ENCODE data around the gene DDX46. TPM values are rescaled to one million over a fixed set of nuclear protein-coding genes. Genes with fewer than 3 reads are reported as not detected.

Gene DDX46
- total RNA-seq, 1 experiment from 2014 or later = 18.1 TPM

DNA sequence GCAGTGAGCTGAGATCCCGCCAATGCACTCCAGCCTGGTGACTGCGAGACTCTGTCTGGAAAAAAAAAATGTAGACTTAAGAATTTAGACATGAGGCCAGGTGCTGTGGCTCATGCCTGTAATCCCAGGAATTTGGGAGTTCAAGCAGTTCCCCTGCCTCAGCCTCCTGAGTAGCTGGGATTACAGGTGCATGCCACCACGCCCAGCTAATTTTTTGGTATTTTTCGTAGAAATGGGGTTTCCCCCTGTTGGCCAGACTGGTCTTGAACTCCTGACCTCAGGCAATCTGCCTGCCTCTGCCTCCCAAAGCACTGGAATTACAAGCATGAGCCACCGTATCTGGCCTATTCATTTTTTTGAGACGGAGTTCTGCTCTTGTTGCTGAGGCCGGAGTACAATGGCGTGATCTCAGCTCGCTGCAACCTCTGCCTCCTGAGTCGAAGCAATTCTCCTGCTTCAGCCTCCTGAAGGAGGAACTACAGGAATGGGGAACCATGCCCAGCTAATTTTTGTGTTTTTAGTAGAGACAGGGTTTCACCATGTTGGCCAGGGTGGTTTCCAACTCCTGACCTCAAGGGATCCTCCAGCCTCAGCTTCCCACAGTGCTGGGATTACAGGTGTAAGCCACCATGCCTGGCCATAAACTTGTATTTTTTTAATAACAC lies 14.0 kb downstream of the DDX46 start:
- in situ Hi-C loops (cut with HindIII; ENCODE audit: low sequenced_read_pairs) = no loop called here
- DNase-seq (ENCODE audit: low spot score) = no peak

DNA sequence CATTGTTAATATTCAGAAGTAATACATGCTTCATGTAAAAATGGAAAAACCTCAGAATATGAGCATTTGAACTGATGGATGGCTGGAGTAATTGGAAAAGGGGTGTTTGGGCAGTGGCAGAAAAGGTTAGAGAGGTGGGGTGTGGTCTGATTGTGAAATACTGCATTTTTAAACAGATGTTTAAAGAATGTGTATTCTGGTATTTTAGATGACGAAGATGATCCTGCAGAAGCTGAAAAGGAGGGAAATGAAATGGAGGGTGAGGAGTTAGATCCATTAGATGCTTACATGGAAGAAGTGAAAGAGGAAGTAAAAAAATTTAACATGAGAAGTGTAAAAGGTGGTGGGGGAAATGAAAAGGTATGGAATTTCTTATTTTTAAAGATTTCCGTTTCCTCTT lies 18.8 kb downstream of the DDX46 start:
- in situ Hi-C loops (cut with HindIII; ENCODE audit: low sequenced_read_pairs) = no loop called here
- DNase-seq (ENCODE audit: low spot score) = no peak

DNA sequence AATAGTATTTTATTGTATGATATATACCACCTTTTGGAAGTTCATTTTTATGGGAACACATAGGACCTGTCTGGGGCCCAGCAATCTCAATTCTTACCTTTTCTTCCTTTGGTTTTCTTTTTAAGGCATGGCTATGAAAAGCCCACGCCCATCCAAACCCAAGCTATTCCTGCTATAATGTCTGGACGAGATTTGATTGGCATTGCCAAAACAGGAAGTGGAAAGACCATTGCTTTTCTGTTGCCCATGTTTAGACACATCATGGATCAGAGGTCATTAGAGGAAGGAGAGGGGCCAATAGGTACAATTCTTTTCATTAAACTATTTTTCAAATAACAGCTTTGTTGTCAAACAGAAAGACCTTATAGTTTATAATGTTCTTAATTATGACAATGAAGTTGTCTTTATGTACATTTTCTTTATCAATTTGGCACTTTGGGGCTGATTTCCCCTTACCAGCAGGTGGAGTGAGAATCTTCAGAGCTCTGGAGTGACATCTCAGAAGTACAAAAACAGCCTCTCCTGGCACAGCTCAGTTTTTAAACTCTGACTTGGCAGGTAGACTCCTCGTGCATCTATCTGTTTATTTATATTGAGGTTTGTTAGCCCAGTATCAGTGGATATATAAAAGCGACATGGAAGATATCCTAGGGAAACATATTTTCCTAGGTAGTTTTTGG lies 25.8 kb downstream of the DDX46 start:
- in situ Hi-C loops (cut with HindIII; ENCODE audit: low sequenced_read_pairs) = no loop called here
- DNase-seq (ENCODE audit: low spot score) = no peak

DNA sequence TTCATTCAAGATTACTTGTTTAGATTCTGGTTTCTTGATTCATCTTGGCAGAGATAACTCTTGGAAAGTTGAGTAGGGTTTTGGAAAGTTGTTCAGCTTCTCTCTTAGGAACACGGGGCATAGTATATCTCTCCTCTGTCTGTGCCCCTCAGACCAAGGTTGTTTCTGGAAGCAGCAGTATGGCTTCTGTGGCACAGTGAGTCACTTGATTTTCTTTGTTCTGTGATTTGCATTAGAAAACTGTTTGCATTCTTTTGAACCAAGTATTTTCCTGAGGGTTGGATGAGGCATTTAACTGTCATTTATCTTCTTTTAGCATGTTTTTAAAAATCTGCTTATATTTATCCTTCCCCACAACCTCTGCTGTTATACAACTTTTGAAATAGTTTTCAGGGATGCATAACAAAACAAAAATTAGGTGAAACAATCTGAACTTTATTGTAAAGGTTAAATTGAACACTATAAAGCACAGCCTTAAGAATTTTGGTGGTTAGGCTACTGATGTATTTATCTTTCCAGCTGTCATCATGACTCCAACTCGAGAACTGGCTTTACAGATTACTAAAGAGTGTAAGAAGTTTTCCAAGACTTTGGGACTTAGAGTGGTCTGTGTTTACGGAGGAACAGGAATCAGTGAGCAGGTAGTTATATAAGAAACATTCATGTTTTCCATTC lies 26.5 kb downstream of the DDX46 start:
- in situ Hi-C loops (cut with HindIII; ENCODE audit: low sequenced_read_pairs) = no loop called here
- no peak for DNase-seq (ENCODE audit: low spot score)

DNA sequence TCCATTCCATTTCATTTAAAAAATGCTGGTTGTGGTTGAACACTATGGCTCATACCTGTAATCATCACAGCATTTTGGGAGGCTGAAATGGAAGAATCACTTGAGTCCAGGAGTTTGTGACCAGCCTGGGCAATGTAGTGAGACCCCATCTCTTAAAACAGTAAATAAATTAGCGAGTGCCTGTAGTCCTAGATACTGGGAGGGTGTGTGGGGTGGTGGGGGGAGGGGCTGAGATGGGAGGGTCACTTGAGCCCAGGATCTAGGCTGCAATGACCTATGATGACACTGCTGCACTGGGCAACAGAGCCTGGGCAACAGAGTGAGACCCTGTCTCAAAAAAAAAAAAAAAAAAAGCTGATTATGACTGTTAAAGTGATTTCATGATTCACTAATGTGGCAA lies 29.1 kb downstream of the DDX46 start:
- in situ Hi-C loops (cut with HindIII; ENCODE audit: low sequenced_read_pairs) = no loop called here
- DNase-seq (ENCODE audit: low spot score) = no peak

DNA sequence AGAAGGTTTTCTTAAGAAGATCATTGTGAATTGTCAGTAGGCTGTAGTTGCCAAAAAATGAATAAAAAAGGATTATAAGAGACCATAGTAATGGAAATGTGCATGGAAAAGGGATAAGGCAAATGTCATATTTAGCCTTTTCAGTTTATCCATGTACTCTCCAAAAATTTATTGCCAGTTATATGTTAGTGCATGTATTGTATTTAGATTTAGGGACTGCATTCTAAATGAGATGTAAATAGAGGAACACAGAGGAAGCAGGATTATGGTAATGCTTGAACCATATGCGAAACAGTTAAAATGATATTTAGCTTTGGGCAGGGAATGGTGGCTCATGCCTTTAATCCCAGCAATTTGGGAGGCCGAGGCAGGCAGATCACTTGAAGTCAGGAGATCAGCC lies 33.0 kb downstream of the DDX46 start:
- in situ Hi-C loops (cut with HindIII; ENCODE audit: low sequenced_read_pairs) = no loop called here
- no peak for DNase-seq (ENCODE audit: low spot score)

DNA sequence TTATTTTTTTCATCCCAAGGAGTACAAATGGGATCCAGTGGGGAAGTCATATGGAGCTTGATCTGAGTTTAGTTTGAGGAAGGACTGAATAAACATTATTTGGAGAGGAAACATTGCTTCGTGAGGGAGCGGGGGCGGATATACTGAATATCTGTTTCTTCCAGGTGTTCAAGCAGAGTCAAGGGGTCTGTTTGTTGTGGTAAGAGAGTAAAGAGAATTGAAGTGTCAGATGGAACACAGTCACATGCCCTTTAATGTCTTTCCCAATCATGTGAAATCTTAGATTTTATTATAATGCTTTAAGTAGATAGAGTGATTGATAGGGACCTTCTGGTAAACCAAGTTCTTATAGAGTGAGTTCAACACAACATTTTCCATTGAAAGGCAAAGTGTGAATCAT lies 33.7 kb downstream of the DDX46 start:
- no peak for DNase-seq (ENCODE audit: low spot score)
- in situ Hi-C loops (cut with HindIII; ENCODE audit: low sequenced_read_pairs) = no loop called here

DNA sequence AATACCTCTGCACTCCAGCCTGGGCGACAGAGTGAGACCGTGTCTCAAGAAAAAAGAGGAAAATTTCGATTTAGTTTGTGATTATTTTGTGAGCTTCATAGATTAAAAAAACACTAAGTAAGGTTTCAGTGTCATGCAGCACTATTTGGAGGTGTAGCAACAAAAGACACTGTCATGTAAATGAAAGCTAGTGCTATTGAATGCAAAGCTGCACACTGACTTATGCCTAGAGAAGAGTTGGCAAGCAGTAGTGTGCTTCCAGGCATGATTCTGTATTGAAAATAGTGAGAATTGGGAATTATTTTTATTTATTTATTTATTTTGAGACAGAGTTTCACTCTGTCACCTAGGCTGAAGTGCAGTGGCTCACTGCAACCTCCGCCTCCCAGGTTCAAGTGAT lies 34.5 kb downstream of the DDX46 start:
- in situ Hi-C loops (cut with HindIII; ENCODE audit: low sequenced_read_pairs) = no loop called here
- no peak for DNase-seq (ENCODE audit: low spot score)

DNA sequence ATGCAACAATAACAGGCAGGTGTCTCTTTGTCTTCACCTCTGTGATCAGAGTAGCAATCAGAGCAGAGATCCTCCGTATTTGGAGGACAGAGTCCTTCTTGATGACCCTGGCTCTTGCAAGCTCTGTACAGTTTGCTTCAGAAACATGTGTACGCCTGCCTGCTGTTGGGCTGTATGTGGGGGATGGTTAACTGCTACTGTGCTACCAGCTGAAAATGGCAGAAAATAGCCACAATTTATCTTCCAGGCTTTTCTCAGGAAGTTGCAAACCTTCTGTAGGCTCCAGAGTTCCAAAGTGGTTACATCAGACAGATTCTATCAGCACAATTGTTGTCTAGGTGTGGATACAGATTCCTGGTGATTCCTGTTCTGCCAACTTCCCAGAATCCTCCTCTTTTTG lies 35.5 kb downstream of the DDX46 start:
- in situ Hi-C loops (cut with HindIII; ENCODE audit: low sequenced_read_pairs) = no loop called here
- no peak for DNase-seq (ENCODE audit: low spot score)

DNA sequence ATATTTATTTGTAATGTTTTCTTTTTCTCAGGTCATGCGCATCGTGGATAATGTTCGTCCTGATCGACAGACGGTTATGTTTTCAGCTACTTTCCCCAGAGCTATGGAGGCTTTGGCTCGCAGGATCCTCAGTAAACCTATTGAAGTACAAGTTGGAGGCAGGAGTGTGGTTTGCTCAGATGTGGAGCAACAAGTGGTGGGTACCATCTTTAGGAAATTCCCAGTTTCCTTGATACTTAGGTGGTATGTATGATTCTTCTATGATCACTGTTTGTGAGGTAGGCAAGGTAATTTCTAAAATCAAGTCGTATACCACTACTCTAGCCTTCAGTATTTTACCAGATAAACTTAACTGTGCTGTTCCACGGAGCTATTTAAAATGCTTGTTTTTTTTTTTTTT lies 36.2 kb downstream of the DDX46 start:
- in situ Hi-C loops (cut with HindIII; ENCODE audit: low sequenced_read_pairs) = no loop called here
- no peak for DNase-seq (ENCODE audit: low spot score)

DNA sequence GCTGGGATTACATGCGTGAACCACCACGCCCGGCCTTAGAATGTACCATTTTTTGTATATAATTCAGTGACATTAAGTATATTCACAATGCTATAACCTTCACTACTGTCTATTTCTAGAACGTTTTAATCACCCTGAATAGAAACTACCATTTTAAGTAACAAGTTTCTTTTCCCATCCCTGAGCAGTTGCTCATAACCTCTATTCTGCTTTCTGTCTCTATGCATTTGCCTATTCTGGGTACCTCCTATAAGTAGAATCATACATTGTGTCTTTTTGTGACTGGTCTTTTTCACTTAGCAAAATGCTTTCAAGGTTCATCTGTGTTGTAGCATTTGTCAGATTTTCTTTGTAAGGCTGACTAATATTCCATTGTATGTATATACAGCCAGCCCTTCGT lies 39.9 kb downstream of the DDX46 start:
- in situ Hi-C loops (cut with HindIII; ENCODE audit: low sequenced_read_pairs) = no loop called here
- no peak for DNase-seq (ENCODE audit: low spot score)

DNA sequence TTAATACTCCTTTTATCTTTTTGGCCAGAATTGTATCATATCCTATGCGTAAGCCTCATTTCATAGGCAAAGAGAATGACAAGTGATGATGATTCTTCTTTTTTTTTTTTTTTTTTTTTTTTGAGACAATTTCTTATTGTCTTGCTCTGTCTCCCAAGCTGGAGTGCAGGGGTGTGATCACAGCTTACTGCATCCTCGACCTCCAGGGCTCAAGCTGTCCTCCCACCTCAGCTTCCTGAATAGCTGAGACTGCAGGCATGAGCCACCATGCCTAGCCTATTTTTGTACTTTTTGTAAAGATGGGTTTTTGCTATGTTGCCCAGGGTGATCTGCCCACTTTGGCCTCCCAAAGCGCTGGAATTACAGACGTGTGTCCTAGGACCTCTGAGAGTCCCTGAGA lies 45.2 kb downstream of the DDX46 start:
- no peak for DNase-seq (ENCODE audit: low spot score)
- in situ Hi-C loops (cut with HindIII; ENCODE audit: low sequenced_read_pairs) = no loop called here

DNA sequence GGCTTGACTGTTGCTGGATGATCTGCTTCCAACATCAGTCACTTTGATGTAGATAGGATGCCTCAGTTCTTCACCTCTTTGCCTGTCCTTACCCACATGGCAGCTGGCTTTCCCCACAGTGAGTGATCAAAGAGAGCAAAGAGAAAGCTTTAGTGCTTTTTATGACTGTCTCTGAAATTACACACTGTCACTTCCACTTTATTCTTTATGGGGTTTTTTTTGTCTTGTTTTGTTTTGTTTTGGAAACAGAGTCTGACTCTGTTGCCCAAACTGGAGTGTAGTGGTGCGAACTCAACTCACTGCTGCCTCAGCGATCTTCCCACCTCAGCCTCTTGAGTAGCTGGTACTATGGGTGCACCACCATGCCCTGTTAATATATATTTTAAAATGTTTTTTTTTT lies 54.8 kb downstream of the DDX46 start:
- DNase-seq (ENCODE audit: low spot score) = no peak
- in situ Hi-C loops (cut with HindIII; ENCODE audit: low sequenced_read_pairs) = no loop called here

DNA sequence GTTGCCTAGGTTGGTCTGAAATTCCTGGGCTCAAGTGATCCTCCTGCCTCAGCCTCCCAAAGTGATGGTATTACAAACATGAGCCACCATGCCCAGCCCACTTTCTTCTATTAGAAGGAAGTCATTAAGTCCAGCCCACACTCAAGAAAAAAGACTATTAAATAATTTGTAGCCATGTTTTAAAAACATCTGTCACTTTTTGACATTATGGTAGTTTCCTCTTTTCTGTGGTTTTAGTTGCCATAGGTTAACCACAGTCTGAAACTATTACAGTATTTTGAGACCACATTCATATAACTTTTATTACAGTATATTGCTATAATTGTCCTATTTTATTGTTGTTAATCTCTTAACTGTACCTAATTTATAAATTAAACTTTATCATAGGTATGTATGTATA lies 55.2 kb downstream of the DDX46 start:
- DNase-seq (ENCODE audit: low spot score) = no peak
- in situ Hi-C loops (cut with HindIII; ENCODE audit: low sequenced_read_pairs) = no loop called here

DNA sequence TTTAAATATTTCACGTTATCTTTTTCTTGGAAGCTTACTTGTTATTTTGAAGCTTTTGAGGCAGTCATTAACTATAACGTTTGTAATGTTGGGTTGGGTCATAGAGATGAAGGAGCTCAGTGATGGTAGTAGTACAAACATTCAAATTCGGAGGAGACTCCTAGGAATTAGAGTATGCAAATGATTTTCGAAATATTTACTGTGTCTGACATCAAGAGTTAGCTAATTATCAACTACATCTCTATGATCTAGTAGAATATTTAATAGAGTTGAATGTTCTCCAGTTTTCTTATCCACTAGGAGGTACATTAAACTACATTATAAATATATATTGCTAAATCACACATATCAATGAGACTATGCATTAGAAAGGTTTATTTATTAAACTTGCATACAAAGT lies 58.4 kb downstream of the DDX46 start:
- in situ Hi-C loops (cut with HindIII; ENCODE audit: low sequenced_read_pairs) = no loop called here
- no peak for DNase-seq (ENCODE audit: low spot score)

DNA sequence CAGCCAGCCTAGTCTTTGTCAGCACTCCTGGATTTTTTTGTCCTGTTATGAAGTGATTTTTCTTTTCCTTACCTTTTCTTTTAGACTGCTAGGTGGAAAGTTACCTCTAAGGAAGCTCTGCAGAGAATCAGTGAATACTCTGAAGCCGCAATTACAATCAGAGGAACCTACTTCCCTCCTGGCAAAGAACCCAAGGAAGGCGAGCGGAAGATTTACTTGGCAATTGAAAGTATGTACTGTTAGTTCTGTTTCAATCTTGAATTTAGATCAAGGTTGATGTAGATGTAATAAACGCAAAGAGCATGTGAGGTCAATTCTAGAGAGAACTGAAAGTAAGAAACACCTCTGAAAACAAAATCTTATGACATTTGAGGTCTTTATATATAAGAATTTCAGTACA lies 60.2 kb downstream of the DDX46 start:
- DNase-seq (ENCODE audit: low spot score) = no peak
- in situ Hi-C loops (cut with HindIII; ENCODE audit: low sequenced_read_pairs) = no loop called here

DNA sequence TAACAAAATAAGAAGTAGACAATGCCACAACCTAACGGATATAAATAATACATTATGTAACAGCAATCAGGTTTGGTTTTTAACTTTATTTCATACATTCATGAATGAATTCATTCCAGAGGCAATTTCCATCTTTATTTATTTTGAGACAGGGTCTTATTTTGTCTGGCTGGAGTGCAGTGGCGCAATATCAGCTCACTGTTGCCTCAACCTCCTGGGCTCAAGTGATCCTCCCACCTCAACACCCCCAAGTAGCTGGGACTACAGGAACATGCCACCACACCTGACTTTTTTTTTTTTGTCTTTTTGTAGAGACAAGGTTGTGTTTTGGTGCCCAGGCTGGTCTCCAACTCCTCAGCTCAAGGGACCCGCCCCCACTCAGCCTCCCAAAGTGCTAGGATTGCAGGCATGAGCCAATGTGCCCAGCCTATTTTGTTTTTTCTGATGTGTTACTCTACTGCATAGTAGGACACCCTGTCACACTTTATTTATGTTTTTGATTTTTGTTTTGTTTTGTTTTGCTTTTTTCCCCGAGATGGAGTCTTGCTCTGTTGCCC lies 60.9 kb downstream of the DDX46 start:
- DNase-seq (ENCODE audit: low spot score) = no peak
- in situ Hi-C loops (cut with HindIII; ENCODE audit: low sequenced_read_pairs) = no loop called here

DNA sequence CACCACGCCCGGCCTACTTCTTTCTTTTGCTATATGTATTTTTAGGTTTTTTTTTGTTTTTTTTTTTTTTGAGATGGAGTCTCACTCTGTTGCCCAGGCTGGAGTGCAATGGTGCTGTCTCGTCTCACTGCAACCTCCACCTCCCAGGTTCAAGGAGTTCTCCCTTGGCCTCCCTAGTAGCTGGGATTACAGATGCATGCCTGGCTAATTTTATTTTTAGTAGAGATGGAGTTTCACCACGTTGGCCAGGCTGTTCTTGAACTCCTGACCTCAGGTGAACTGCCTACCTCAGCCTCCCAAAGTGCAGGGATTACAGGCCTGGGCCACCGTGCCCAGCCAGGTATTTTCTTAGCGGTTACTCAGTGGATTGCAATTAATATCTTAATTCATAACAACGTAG lies 63.3 kb downstream of the DDX46 start:
- DNase-seq (ENCODE audit: low spot score) = no peak
- in situ Hi-C loops (cut with HindIII; ENCODE audit: low sequenced_read_pairs) = no loop called here

DNA sequence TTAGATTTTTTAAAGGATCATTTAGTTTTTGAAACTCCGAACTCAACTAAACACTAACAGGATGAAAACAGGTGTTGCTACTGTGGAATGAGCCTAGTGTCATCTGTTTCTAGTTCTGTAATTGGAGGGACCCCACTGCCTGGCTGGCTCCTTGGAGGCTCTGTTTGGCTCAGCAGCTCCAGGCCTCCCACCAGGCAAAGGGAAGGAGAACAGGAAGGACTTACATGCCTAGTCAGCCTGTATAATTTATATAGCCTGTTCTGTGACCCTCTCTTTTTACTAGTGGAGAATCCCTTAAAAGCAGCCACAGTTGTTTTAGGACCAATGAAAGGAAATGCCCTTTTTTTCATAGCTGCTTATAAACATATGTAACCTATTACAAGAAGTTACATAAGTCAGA lies 66.1 kb downstream of the DDX46 start:
- in situ Hi-C loops (cut with HindIII; ENCODE audit: low sequenced_read_pairs) = no loop called here

DNA sequence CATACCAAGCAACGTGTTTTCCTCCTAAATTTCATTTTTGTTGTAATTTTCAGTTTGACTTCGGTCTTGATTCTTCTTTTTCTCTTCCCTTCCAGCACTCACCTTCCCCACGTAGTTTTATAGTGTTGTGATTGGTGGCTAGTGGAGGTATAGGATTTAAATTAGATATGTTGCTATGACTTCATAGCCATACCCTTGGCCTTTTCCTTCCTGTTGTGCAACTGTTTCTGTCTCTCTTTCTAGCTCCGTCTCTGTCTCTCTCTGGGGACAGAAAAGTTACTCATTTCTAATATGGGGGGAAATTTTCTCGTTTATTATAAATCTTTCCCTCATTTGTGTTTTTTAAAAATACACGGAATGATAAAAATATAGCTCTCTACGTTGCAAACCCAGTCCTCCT lies 66.6 kb downstream of the DDX46 start:
- no peak for DNase-seq (ENCODE audit: low spot score)
- in situ Hi-C loops (cut with HindIII; ENCODE audit: low sequenced_read_pairs) = no loop called here

More for the DNA sequence above, 66.1 kb downstream of the DDX46 start:
- no peak for DNase-seq (ENCODE audit: low spot score)

Data from G401 (cell line).